Prostate gland (tissue), 2 donors: ENCODE measurements around the gene PHAF1.

Experiments
- CTCF ChIP-seq, 4 experiments: fragments of 200-600 bp in 2 of 4; fragments of 450-650 bp in 2 of 4; sonication (generic) in 2 of 4; IDR thresholded peaks; 1 replicate in 3 of 4; 2 replicates in 1 of 4; pipeline ENCODE4 v1.5.1; 2016 to 2019; ENCODE audit warnings: antibody characterized with exemption in 4 of 4, mild to moderate bottlenecking in 2 of 4, moderate library complexity in 2 of 4
- POLR2A ChIP-seq: fragments of 450-650 bp; IDR thresholded peaks from one replicate; pipeline ENCODE4 v1.6.1; 2016; ENCODE audit warnings: antibody characterized with exemption, mild to moderate bottlenecking

DNA sequence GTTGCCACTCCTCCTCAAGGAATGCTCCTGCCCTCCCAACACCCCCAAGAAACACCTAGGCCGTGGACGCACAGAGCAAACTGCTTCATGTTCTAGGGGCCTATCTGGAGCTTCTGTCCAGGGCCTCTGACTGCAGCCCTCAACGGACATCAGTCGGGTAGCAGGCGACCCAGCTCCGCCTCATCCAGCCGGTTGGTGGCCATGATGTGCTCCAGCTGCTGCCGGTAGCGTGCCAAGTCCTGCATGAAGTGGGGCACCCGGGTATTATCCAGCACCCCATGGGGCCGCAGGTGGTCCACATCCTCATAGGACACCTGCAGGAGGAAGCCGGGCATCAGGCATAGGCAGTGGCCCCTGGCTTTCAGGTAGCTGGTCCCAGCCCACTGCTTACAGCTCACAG is 66.9 kb downstream of the PHAF1 start:
- TF ChIP-seq POLR2A (no peak), CTCF (IDR thresholded peaks at IDR 0.05) (no peak)
